K562 (cell line): ENCODE data around the gene ASF1B. TPM values are rescaled to one million over a fixed set of nuclear protein-coding genes. Genes with fewer than 3 reads are reported as not detected.

Experiments
- BHLHE40 ChIP-seq: IDR thresholded peaks from 2 replicates; pipeline ENCODE4 v1.6.1; 2011; ENCODE audit warnings: low read length, improper control_type of control experiment
- ELF4 ChIP-seq: fragments of 450-650 bp; formaldehyde crosslinking; IDR thresholded peaks from 2 replicates; pipeline ENCODE4 v1.4.0; 2022; ENCODE audit warnings: missing genetic modification characterization
- ERF ChIP-seq: fragments of 450-650 bp; formaldehyde crosslinking; IDR thresholded peaks from 2 replicates; pipeline ENCODE4 v1.4.0; 2020; ENCODE audit warnings: mild to moderate bottlenecking, mixed read lengths
- FOSL1 ChIP-seq: fragments of 200-800 bp; sonication (Bioruptor generic); conservative IDR thresholded peaks from 2 replicates; pipeline ENCODE4 v1.6.1; 2016; ENCODE audit warnings: missing genetic modification characterization, missing compliant biosample characterization
- HDAC6 ChIP-seq: IDR thresholded peaks from 2 replicates; pipeline ENCODE4 v1.6.1; 2012; ENCODE audit warnings: low read depth, mild to moderate bottlenecking, control low read depth, inconsistent platforms, low read length, moderate library complexity
- HSF4 ChIP-seq: fragments of 250-450 bp; sonication (Bioruptor Pico); IDR thresholded peaks from 2 replicates; pipeline ENCODE4 v2.1.2; 2022; ENCODE audit warnings: mild to moderate bottlenecking, moderate library complexity, borderline replicate concordance
- PCBP1 ChIP-seq: fragments of 200-400 bp; formaldehyde crosslinking; IDR thresholded peaks from 2 replicates; pipeline ENCODE4 v1.6.1; 2018; ENCODE audit warnings: mild to moderate bottlenecking, low read depth, low read length; ENCODE audit not compliant: poor library complexity, severe bottlenecking
- PHF21A ChIP-seq: fragments of 450-650 bp; IDR thresholded peaks from 2 replicates; pipeline ENCODE4 v1.6.1; 2017; ENCODE audit warnings: low read depth, borderline replicate concordance
- RFX7 ChIP-seq: fragments of 250-450 bp; sonication (Bioruptor Pico); IDR thresholded peaks from 2 replicates; pipeline ENCODE4 v1.5.1; 2021; ENCODE audit warnings: mild to moderate bottlenecking
- SIN3B ChIP-seq: fragments of 450-650 bp; IDR thresholded peaks from 2 replicates; pipeline ENCODE4 v1.6.1; 2017; ENCODE audit warnings: low read depth, mild to moderate bottlenecking, moderate library complexity
- SOX6 ChIP-seq: fragments of 450-650 bp; IDR thresholded peaks from 2 replicates; pipeline ENCODE4 v1.6.1; 2014; ENCODE audit warnings: mild to moderate bottlenecking
- TEAD2 ChIP-seq: fragments of 450-650 bp; IDR thresholded peaks from 2 replicates; pipeline ENCODE4 v1.6.1; 2016; ENCODE audit warnings: missing genetic modification characterization, control low read depth, missing compliant biosample characterization
- TRIM24 ChIP-seq, 2 experiments: fragments of 450-650 bp; IDR thresholded peaks; 2 replicates each; pipeline ENCODE4 v1.6.1; 2016
- ZBTB17 ChIP-seq: fragments of 450-650 bp; formaldehyde crosslinking; IDR thresholded peaks from 2 replicates; pipeline ENCODE4 v1.4.0; 2020; ENCODE audit warnings: mild to moderate bottlenecking
- ZNF263 ChIP-seq: sonication (generic); formaldehyde crosslinking; IDR thresholded peaks from 2 replicates; pipeline ENCODE4 v1.8.0; 2022; ENCODE audit warnings: mild to moderate bottlenecking, missing genetic modification reagents, borderline replicate concordance
- ZNF316 ChIP-seq: fragments of 450-650 bp; IDR thresholded peaks from 2 replicates; pipeline ENCODE4 v1.6.1; 2016
- polyA plus RNA-seq, 8 experiments: library from polyadenylated mRNA; depleted of rRNA in 4 of 8; stranded (reverse) in 5 of 8; unstranded in 3 of 8; fragments of >200 nt; fragmentation: Nextera tagmentation in 2 of 8; fragmentation: Illumina TruSeq in 1 of 8; extraction: Ambion mirVana in 2 of 8; extraction: Trizol in 1 of 8; gene quantifications; 2 replicates each; pipeline versions ENCODE4 v1.2.1 to v1.2.3, GENCODE V29; 2011 to 2014; ENCODE audit warnings: inconsistent platforms in 1 of 8, missing spikeins in 1 of 8
- total RNA-seq, 7 experiments: library from RNA; depleted of rRNA in 6 of 7; stranded (reverse); fragments of >200 nt in 6 of 7; fragmentation: Illumina TruSeq in 2 of 7; extraction: Trizol in 2 of 7; gene quantifications; 2 replicates each; pipeline versions ENCODE4 v1.2.1 to v1.2.3, GENCODE V29; 2011 to 2021; ENCODE audit warnings: low replicate concordance in 1 of 7
- TF ChIP-seq, protein P1 (sequence below): fragments of 250-450 bp; sonication (Bioruptor Pico); IDR thresholded peaks from 2 replicates; pipeline ENCODE4 v1.9.0; 2021; ENCODE audit warnings: mild to moderate bottlenecking, inconsistent platforms
- TF ChIP-seq, protein P2 (sequence below): fragments of 250-450 bp; sonication (Bioruptor Pico); IDR thresholded peaks from 2 replicates; pipeline ENCODE4 v1.5.0; 2020; ENCODE audit warnings: mild to moderate bottlenecking, borderline replicate concordance
- TF ChIP-seq, protein P3 (sequence below): sonication (generic); IDR thresholded peaks from 2 replicates; pipeline ENCODE4 v1.6.1; 2016
- TF ChIP-seq, protein P4 (sequence below): conservative IDR thresholded peaks from 2 replicates; pipeline ENCODE4 v1.6.1; 2011; ENCODE audit warnings: low read depth, mild to moderate bottlenecking, low read length; ENCODE audit not compliant: control insufficient read depth

The ASF1B gene
- total and polyA plus RNA-seq, 9 of the 15 experiments (the other 6 are each of a cell fraction or from before 2014, with no cell fraction given) = 6.0 to 69.4 (median 53.3) TPM

DNA sequence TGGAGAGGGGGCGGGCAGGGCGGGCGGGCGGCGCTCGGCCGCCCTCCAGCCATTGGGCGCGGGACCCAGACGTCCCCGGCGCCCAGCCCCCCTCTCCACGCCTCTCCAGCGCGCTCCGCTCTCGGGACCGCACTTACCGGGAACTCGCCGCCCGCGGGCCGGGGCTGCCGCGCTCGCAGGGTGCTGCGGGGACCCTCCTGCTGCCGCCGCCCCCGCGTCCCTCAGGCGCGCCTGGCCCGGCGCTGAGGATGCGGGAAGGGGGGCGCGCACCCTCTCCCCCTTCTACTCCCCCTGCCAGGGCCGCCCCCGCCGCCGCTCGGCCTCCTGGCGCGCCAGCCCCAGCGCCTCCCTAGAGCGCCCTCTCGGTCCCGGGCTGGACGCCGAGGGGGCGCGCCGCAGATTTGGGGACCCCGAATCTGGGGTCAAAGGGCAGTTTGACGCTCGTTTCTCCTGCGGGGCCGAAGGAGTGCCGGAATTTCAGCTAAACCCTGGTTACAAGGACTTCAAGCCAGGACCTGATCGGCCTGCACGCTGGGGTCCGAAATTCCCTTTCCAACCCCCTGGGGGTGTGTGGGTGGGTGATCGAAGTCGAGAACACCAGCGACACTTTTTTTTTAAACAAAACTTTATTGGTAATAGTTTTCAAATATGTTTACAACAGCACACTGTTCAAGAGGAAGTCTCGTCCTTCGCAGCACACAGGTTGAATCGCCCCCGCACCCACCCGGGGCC is 45.1 kb downstream of the ASF1B start (continued):
- TF ChIP-seq, protein P1, sequence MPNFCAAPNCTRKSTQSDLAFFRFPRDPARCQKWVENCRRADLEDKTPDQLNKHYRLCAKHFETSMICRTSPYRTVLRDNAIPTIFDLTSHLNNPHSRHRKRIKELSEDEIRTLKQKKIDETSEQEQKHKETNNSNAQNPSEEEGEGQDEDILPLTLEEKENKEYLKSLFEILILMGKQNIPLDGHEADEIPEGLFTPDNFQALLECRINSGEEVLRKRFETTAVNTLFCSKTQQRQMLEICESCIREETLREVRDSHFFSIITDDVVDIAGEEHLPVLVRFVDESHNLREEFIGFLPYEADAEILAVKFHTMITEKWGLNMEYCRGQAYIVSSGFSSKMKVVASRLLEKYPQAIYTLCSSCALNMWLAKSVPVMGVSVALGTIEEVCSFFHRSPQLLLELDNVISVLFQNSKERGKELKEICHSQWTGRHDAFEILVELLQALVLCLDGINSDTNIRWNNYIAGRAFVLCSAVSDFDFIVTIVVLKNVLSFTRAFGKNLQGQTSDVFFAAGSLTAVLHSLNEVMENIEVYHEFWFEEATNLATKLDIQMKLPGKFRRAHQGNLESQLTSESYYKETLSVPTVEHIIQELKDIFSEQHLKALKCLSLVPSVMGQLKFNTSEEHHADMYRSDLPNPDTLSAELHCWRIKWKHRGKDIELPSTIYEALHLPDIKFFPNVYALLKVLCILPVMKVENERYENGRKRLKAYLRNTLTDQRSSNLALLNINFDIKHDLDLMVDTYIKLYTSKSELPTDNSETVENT (CRISPR knock-in tag) = peak; percentile 90
- TF ChIP-seq, protein P2, sequence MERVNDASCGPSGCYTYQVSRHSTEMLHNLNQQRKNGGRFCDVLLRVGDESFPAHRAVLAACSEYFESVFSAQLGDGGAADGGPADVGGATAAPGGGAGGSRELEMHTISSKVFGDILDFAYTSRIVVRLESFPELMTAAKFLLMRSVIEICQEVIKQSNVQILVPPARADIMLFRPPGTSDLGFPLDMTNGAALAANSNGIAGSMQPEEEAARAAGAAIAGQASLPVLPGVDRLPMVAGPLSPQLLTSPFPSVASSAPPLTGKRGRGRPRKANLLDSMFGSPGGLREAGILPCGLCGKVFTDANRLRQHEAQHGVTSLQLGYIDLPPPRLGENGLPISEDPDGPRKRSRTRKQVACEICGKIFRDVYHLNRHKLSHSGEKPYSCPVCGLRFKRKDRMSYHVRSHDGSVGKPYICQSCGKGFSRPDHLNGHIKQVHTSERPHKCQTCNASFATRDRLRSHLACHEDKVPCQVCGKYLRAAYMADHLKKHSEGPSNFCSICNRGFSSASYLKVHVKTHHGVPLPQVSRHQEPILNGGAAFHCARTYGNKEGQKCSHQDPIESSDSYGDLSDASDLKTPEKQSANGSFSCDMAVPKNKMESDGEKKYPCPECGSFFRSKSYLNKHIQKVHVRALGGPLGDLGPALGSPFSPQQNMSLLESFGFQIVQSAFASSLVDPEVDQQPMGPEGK (CRISPR knock-in tag) = no peak
- TF ChIP-seq ERF (CRISPR knock-in tag) (0 out of 2 replicates have a peak, but pooled peaks have one; percentile 61), PHF21A (peak; percentile 52; the same call in 1 of the 2 replicates), ZBTB17 (CRISPR knock-in tag) (0 out of 2 replicates have a peak, but pooled peaks have one; percentile 44), ELF4 (CRISPR knock-in tag) (no peak), HDAC6 (no peak), FOSL1 (tag) (no peak), TEAD2 (tag) (no peak), PCBP1 (peak; percentile 82), SOX6 (peak; percentile 50; the same call in 1 of the 2 replicates), RFX7 (CRISPR knock-in tag) (no peak), BHLHE40 (0 out of 2 replicates have a peak, but pooled peaks have one; percentile 3), ZNF316 (no peak), HSF4 (CRISPR knock-in tag) (no peak), ZNF263 (0 out of 2 replicates have a peak, but pooled peaks have one; percentile 38), SIN3B (peak; percentile 64), TRIM24 (IDR thresholded peaks at IDR 0.05) (0 out of 4 replicates have a peak, but pooled peaks of 1 of the 2 experiments have one; percentile 28)
- TF ChIP-seq, protein P3, sequence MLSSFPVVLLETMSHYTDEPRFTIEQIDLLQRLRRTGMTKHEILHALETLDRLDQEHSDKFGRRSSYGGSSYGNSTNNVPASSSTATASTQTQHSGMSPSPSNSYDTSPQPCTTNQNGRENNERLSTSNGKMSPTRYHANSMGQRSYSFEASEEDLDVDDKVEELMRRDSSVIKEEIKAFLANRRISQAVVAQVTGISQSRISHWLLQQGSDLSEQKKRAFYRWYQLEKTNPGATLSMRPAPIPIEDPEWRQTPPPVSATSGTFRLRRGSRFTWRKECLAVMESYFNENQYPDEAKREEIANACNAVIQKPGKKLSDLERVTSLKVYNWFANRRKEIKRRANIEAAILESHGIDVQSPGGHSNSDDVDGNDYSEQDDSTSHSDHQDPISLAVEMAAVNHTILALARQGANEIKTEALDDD = no peak
- TF ChIP-seq, protein P4, sequence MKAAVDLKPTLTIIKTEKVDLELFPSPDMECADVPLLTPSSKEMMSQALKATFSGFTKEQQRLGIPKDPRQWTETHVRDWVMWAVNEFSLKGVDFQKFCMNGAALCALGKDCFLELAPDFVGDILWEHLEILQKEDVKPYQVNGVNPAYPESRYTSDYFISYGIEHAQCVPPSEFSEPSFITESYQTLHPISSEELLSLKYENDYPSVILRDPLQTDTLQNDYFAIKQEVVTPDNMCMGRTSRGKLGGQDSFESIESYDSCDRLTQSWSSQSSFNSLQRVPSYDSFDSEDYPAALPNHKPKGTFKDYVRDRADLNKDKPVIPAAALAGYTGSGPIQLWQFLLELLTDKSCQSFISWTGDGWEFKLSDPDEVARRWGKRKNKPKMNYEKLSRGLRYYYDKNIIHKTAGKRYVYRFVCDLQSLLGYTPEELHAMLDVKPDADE = 0 out of 2 replicates have a peak, but pooled peaks have one; percentile 30
